Neuronal stem cell (in vitro differentiated cells): ENCODE data around the gene KBTBD12.
"Not testable (repeated sequence)": the region's sequence is repeated elsewhere in the genome, so short reads cannot be mapped to it uniquely, and the experiment has no call there.

ENCODE experiments used
- DNase-seq: peaks from one replicate; pipeline ENCODE4 v3.0.0-alpha.2; 2013; ENCODE audit warnings: low spot score
- H2AFZ ChIP-seq: one replicate; pipeline ENCODE4 v1.6.1; 2013; ENCODE audit warnings: mild to moderate bottlenecking, low read length, inconsistent platforms
- H2AK5ac ChIP-seq: 2 replicates; pipeline ENCODE4 v1.6.1; 2013; ENCODE audit warnings: low read depth, mild to moderate bottlenecking, inconsistent platforms, low read length, moderate library complexity, mixed read lengths
- H2BK120ac ChIP-seq: 2 replicates; pipeline ENCODE4 v1.6.1; 2013; ENCODE audit warnings: low read depth, mild to moderate bottlenecking, inconsistent platforms, low read length, moderate library complexity, mixed read lengths
- H2BK12ac ChIP-seq: one replicate; pipeline ENCODE4 v1.6.1; 2013; ENCODE audit warnings: low read length, inconsistent platforms
- H2BK15ac ChIP-seq: 2 replicates; pipeline ENCODE4 v1.6.1; 2013; ENCODE audit warnings: mild to moderate bottlenecking, low read length, inconsistent platforms, mixed read lengths
- H2BK5ac ChIP-seq: one replicate; pipeline ENCODE4 v1.6.1; 2013; ENCODE audit warnings: inconsistent platforms, mild to moderate bottlenecking, low read length, moderate library complexity
- H3K14ac ChIP-seq: one replicate; pipeline ENCODE4 v1.6.1; 2013; ENCODE audit warnings: low read length, inconsistent platforms
- H3K18ac ChIP-seq: 2 replicates; pipeline ENCODE4 v1.6.1; 2013; ENCODE audit warnings: low read length, inconsistent platforms
- H3K23ac ChIP-seq: 2 replicates; pipeline ENCODE4 v1.6.1; 2013; ENCODE audit warnings: low read depth, mild to moderate bottlenecking, mixed read lengths, low read length, inconsistent platforms; ENCODE audit not compliant: poor library complexity
- H3K27ac ChIP-seq: replicated peaks from 3 replicates; pipeline ENCODE4 v1.5.1; 2013; ENCODE audit warnings: low read length, inconsistent platforms
- H3K27me3 ChIP-seq, 3 experiments: 2 replicates each; pipeline ENCODE4 v1.6.1; 2013; ENCODE audit warnings: low read length in 3 of 3, mild to moderate bottlenecking in 2 of 3, inconsistent platforms in 1 of 3, low read depth in 1 of 3, mixed read lengths in 1 of 3, moderate library complexity in 1 of 3; ENCODE audit not compliant: control insufficient read depth in 3 of 3, insufficient read depth in 3 of 3
- H3K36me3 ChIP-seq, 2 donors: replicated peaks in 1 of 2; 2 replicates each; pipeline ENCODE4 v1.6.1; 2013; ENCODE audit warnings: low read length in 2 of 2; ENCODE audit not compliant: control insufficient read depth in 2 of 2, insufficient read depth in 2 of 2
- H3K4ac ChIP-seq: 2 replicates; pipeline ENCODE4 v1.6.1; 2013; ENCODE audit warnings: inconsistent platforms, mild to moderate bottlenecking, low read length, moderate library complexity
- H3K4me1 ChIP-seq, 2 donors: 1 replicate in 1 of 2; 2 replicates in 1 of 2; pipeline ENCODE4 v1.6.1; 2013; ENCODE audit warnings: low read length in 2 of 2, low read depth in 1 of 2; ENCODE audit not compliant: control insufficient read depth in 2 of 2, insufficient read depth in 1 of 2
- H3K4me2 ChIP-seq: one replicate; pipeline ENCODE4 v1.6.1; 2013; ENCODE audit warnings: mild to moderate bottlenecking, low read length, inconsistent platforms; ENCODE audit not compliant: insufficient read depth, poor library complexity, severe bottlenecking
- H3K4me3 ChIP-seq, 2 donors: 2 replicates each; pipeline ENCODE4 v1.5.1; 2013; ENCODE audit warnings: low read length in 2 of 2, mild to moderate bottlenecking in 2 of 2, inconsistent platforms in 1 of 2, moderate library complexity in 1 of 2
- H3K79me1 ChIP-seq: one replicate; pipeline ENCODE4 v1.6.1; 2013; ENCODE audit warnings: low read depth, mild to moderate bottlenecking, inconsistent platforms, low read length, moderate library complexity
- H3K9ac ChIP-seq: one replicate; pipeline ENCODE4 v1.6.1; 2013; ENCODE audit warnings: mild to moderate bottlenecking, low read depth, low read length, inconsistent platforms; ENCODE audit not compliant: poor library complexity
- H3K9me3 ChIP-seq, 2 donors: replicated peaks in 1 of 2; 2 replicates each; pipeline versions ENCODE3 to v1.6.1; 2013; ENCODE audit warnings: low read length in 2 of 2, mild to moderate bottlenecking in 2 of 2, inconsistent platforms in 1 of 2, low read depth in 1 of 2, mixed read lengths in 1 of 2, moderate library complexity in 1 of 2; ENCODE audit not compliant: control insufficient read depth in 2 of 2, insufficient read depth in 1 of 2
- H4K8ac ChIP-seq: one replicate; pipeline ENCODE4 v1.6.1; 2013; ENCODE audit warnings: low read depth, mild to moderate bottlenecking, inconsistent platforms, low read length, moderate library complexity
- H4K91ac ChIP-seq: one replicate; pipeline ENCODE4 v1.6.1; 2013; ENCODE audit warnings: low read length, low read depth, mild to moderate bottlenecking, inconsistent platforms; ENCODE audit not compliant: poor library complexity
- WGBS, 2 donors: extraction: QIAGEN DNeasy Blood & Tissue Kit; methylation state at CpG; one replicate each; pipeline ENCODE4 v1.1.7; 2013; ENCODE audit warnings: missing lambda C conversion rate in 2 of 2, mixed read lengths in 1 of 2; ENCODE audit not compliant: insufficient read length in 2 of 2, insufficient replicate concordance in 1 of 2; ENCODE audit errors: extremely low coverage in 2 of 2; 5-methylcytosine and 5-hydroxymethylcytosine counted together

The KBTBD12 gene

DNA sequence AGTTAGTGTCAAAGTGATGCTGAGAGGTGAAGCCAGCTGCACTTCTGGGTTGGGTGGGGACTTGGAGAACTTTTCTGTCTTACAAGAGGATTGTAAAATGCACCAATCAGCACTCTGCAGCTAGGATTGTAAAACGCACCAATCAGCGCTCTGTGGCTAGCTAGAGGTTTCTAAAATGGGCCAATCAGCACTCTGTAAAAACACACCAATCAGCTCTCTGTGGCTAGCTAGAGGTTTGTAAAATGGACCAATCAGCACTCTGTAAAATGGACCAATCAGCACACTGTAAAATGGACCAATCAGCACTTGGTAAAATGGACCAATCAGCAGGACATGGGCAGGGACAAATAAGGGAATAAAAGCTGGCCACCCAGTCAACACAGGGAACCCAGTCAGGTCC, 1.2 kb upstream of the KBTBD12 start:
- H2BK5ac ChIP-seq, H3K4me2 ChIP-seq, H3K27ac ChIP-seq, H3K23ac ChIP-seq, H3K9me3 ChIP-seq, H3K14ac ChIP-seq, H4K8ac ChIP-seq, H3K9ac ChIP-seq, H3K4me3 ChIP-seq, DNase-seq, H2BK120ac ChIP-seq, H3K36me3 ChIP-seq, H3K18ac ChIP-seq, H2AFZ ChIP-seq, H3K4ac ChIP-seq, H2BK12ac ChIP-seq, H3K4me1 ChIP-seq, H2BK15ac ChIP-seq, H3K79me1 ChIP-seq, H2AK5ac ChIP-seq, H4K91ac ChIP-seq: not testable (repeated sequence)
- no CpG with 5 or more reads among the region's 2 CpGs for WGBS, 2 donors
- peaks cover 0 to 12% (median 4%) of the 10 kb centered on the region in 3 experiments for H3K27me3 ChIP-seq

DNA sequence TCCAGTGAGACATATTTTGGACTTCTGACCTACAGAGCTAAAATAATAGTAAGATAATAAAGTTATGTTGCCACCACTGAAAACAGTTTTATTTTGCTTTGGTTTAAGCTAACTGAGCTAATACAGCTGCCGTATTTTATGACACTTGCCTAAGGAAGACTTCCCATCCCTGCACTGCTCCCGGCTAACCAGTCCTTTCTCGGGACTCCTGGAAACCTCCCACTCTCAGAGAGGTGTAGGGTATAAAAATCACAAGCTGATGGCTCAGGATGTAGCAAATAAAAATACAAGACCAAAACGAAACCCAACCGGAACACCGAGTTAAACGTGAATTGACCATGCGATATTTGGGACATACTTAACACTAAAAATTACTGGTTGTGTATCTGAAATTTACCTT, 448 bp upstream of the KBTBD12 start:
- no peak overlapping the region for H3K4me3 ChIP-seq
- no peak for DNase-seq

DNA sequence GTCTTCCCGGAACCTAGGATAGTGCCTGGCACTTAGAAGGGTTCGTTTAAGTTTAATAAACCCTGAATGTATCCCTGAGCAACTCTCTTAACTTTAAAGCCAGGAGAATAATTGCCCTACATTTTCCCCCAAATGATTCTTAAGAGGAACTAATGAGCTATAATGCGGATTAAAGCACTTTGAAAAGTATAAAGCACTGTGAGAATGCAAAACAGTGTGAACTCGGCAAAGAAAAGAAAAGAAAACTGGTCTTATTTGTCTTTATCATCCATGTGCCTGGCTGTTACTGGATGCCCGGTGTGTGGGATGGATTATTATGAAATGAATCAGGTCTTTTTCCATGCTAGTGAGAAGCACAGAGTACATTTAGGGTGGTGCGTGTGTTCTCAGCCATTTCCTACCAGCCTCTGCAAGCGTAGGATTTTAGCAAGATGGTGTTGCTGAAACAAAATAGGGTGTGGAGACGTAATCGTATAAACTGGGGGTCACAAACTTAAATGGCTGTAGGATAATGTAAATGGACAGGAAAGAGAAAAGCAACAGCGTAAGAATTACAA, 983 bp downstream of the KBTBD12 start:
- no peak for DNase-seq
- Histone ChIP-seq H3K4me2 (no peak overlapping the region), H3K23ac (no peak overlapping the region), H2BK5ac (no peak overlapping the region), H2BK15ac (no peak overlapping the region), H2AFZ (no peak overlapping the region), H2BK12ac (no peak overlapping the region), H4K8ac (no peak overlapping the region), H3K9me3 (peaks cover 0 to 2% of the 10 kb centered on the region in 2 donors), H3K27ac (no peak overlapping the region), H3K79me1 (no peaks in the 10 kb centered on the region), H3K4ac (no peak overlapping the region), H2BK120ac (no peak overlapping the region), H3K27me3 (peaks cover 0 to 12% (median 4%) of the 10 kb centered on the region in 3 experiments), H4K91ac (no peak overlapping the region), H3K4me1 (no peaks in the 10 kb centered on the region), H3K14ac (no peak overlapping the region), H3K9ac (no peak overlapping the region), H2AK5ac (no peak overlapping the region), H3K36me3 (no peaks in the 10 kb centered on the region), H3K4me3 (no peak overlapping the region), H3K18ac (no peak overlapping the region)
- no CpG with 5 or more reads among the region's 10 CpGs for WGBS, 2 donors

More for the DNA sequence above, 448 bp upstream of the KBTBD12 start:
- H2AFZ ChIP-seq: no peak overlapping the region
- H2BK120ac ChIP-seq: no peak overlapping the region
- no peak overlapping the region for H4K8ac ChIP-seq
- H3K14ac ChIP-seq: no peak overlapping the region
- peaks cover 0 to 12% (median 4%) of the 10 kb centered on the region in 3 experiments for H3K27me3 ChIP-seq
- H3K4ac ChIP-seq: no peak overlapping the region
- peaks cover 0 to 2% of the 10 kb centered on the region in 2 donors for H3K9me3 ChIP-seq
- H2BK15ac ChIP-seq: no peak overlapping the region
- H4K91ac ChIP-seq: no peak overlapping the region
- no peak overlapping the region for H3K4me2 ChIP-seq
- no CpG with 5 or more reads among the region's 8 CpGs for WGBS, 2 donors
- no peak overlapping the region for H2BK12ac ChIP-seq
- no peak overlapping the region for H2AK5ac ChIP-seq
- H3K9ac ChIP-seq: no peak overlapping the region
- no peaks in the 10 kb centered on the region for H3K79me1 ChIP-seq
- H3K23ac ChIP-seq: no peak overlapping the region
- no peaks in the 10 kb centered on the region for H3K4me1 ChIP-seq
- H3K36me3 ChIP-seq: no peaks in the 10 kb centered on the region
- H3K18ac ChIP-seq: no peak overlapping the region
- no peak overlapping the region for H3K27ac ChIP-seq
- H2BK5ac ChIP-seq: no peak overlapping the region

DNA sequence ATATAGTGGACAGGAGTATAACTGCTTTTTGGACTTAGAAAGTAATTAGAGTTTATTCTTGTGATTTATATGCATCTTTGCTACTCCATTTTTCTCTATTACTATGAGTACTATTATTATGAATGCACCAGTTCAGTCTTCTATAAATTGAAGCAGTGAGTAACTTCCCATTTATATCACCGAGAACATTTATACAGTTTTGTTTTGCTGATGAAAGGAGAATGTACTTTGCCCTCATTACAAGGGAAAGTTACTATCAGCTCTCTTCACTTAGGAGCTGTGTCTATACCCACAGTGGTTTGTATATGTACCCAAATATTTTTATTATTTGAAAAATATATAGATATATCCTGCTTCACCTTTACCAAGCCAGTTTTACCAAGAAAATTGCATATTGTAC, 5.7 kb downstream of the KBTBD12 start:
- H2AK5ac ChIP-seq: no peak overlapping the region
- H3K36me3 ChIP-seq: no peaks in the 10 kb centered on the region
- H2BK12ac ChIP-seq: no peak overlapping the region
- H4K8ac ChIP-seq: no peak overlapping the region
- H2BK15ac ChIP-seq: no peak overlapping the region
- no peak overlapping the region for H3K9ac ChIP-seq
- no peaks in the 10 kb centered on the region for H3K79me1 ChIP-seq
- no peak overlapping the region for H3K4ac ChIP-seq
- no peak overlapping the region for H3K14ac ChIP-seq
- H3K4me3 ChIP-seq: no peak overlapping the region
- no peak overlapping the region for H2BK120ac ChIP-seq
- no peak overlapping the region for H3K27ac ChIP-seq
- no peaks in the 10 kb centered on the region for H3K9me3 ChIP-seq
- H4K91ac ChIP-seq: no peak overlapping the region
- WGBS, 2 donors: no CpG with 5 or more reads among the region's 1 CpG
- H2AFZ ChIP-seq: no peak overlapping the region
- H3K23ac ChIP-seq: no peak overlapping the region
- DNase-seq: no peak
- no peak overlapping the region for H3K4me2 ChIP-seq
- H2BK5ac ChIP-seq: no peak overlapping the region
- peaks cover 0 to 21% (median 0%) of the 10 kb centered on the region in 3 experiments for H3K27me3 ChIP-seq
- H3K18ac ChIP-seq: no peak overlapping the region
- no peaks in the 10 kb centered on the region for H3K4me1 ChIP-seq
